Suprapubic skin (tissue), 4 donors: ENCODE measurements around the gene KIZ. TPM values are rescaled to one million over a fixed set of nuclear protein-coding genes. Genes with fewer than 3 reads are reported as not detected.

Experiments used
- DNase-seq, 2 donors: peaks; one replicate each; pipeline ENCODE4 v3.0.0-alpha.2; 2019; ENCODE audit warnings: low spot score in 2 of 2
- H3K27ac ChIP-seq: fragments of 200-600 bp; sonication (generic); one replicate; pipeline ENCODE4 v1.5.1; 2019
- H3K27me3 ChIP-seq: fragments of 200-600 bp; sonication (generic); one replicate; pipeline ENCODE4 v1.5.1; 2019
- H3K36me3 ChIP-seq: fragments of 200-600 bp; sonication (generic); one replicate; pipeline ENCODE4 v1.5.1; 2019
- H3K4me1 ChIP-seq: fragments of 200-600 bp; sonication (generic); one replicate; pipeline ENCODE4 v1.5.1; 2019
- H3K4me3 ChIP-seq: fragments of 200-600 bp; sonication (generic); one replicate; pipeline ENCODE4 v1.5.1; 2019; ENCODE audit warnings: mild to moderate bottlenecking
- H3K9me3 ChIP-seq: fragments of 200-600 bp; sonication (generic); one replicate; pipeline ENCODE4 v1.5.1; 2019
- CTCF ChIP-seq, 2 donors: fragments of 200-600 bp in 1 of 2; fragments of 450-650 bp in 1 of 2; sonication (generic) in 1 of 2; IDR thresholded peaks; one replicate each; pipeline ENCODE4 v1.5.1; 2016 to 2019; ENCODE audit warnings: antibody characterized with exemption in 2 of 2, mild to moderate bottlenecking in 1 of 2, moderate library complexity in 1 of 2
- EP300 ChIP-seq: sonication (generic); formaldehyde crosslinking; IDR thresholded peaks from one replicate; pipeline ENCODE4 v1.6.1; 2017; ENCODE audit warnings: antibody characterized with exemption
- POLR2A ChIP-seq, 2 donors: fragments of 450-650 bp; IDR thresholded peaks; one replicate each; pipeline ENCODE4 v1.6.1; 2017; ENCODE audit warnings: antibody characterized with exemption in 2 of 2, mild to moderate bottlenecking in 2 of 2, moderate library complexity in 2 of 2
- POLR2AphosphoS5 ChIP-seq, 3 donors: sonication (generic); formaldehyde crosslinking; IDR thresholded peaks; one replicate each; pipeline ENCODE4 v1.6.1; 2017; ENCODE audit warnings: antibody characterized with exemption in 3 of 3
- WGBS: methylation state at CpG from one replicate; pipeline ENCODE4 v1.1.5; 2018; 5-methylcytosine and 5-hydroxymethylcytosine counted together
- total RNA-seq, 4 donors: library from RNA; depleted of rRNA; stranded (reverse); fragments of >200 nt; gene quantifications; one replicate each; pipeline ENCODE4 v1.1.0, GENCODE V29; 2016

The KIZ gene
- total RNA-seq, 4 donors from 2014 or later = 14.7 to 43.0 (median 34.0) TPM

GRCh38 chr20:21101932-21102575 lies 23.8 kb upstream of the KIZ start:
- Histone ChIP-seq H3K9me3 (no peaks in the 10 kb centered on the region), H3K36me3 (no peaks in the 10 kb centered on the region), H3K27me3 (peaks cover 82% of the 10 kb centered on the region), H3K27ac (no peak overlapping the region), H3K4me1 (peaks cover 59% of the 10 kb centered on the region), H3K4me3 (peak overlapping the region; percentile 48)
- 7% methylated on average over 19 of the region's 35 CpGs for WGBS
- no peak for TF ChIP-seq POLR2AphosphoS5 (IDR thresholded peaks at IDR 0.05)
- no peak for TF ChIP-seq EP300
- TF ChIP-seq POLR2A (IDR thresholded peaks at IDR 0.05) = no peak
- no peak for TF ChIP-seq CTCF (IDR thresholded peaks at IDR 0.05)
- no peak for DNase-seq

- Histone ChIP-seq H3K36me3 (no peaks in the 10 kb centered on the region), H3K27me3 (peaks cover 86% of the 10 kb centered on the region), H3K9me3 (no peaks in the 10 kb centered on the region), H3K4me1 (peaks cover 59% of the 10 kb centered on the region), H3K27ac (no peak overlapping the region), H3K4me3 (peak overlapping the region; percentile 48)
- peak in 1 of 2 donors; percentile 76 for DNase-seq
- 3% methylated on average over 11 of the region's 38 CpGs for WGBS
- TF ChIP-seq POLR2AphosphoS5 (IDR thresholded peaks at IDR 0.05) (no peak), CTCF (IDR thresholded peaks at IDR 0.05) (no peak), EP300 (no peak), POLR2A (IDR thresholded peaks at IDR 0.05) (no peak)
Measured at GRCh38 chr20:21102603-21103311, 23.1 kb upstream of the KIZ start.

GRCh38 chr20:21103582-21104465 lies 22.1 kb upstream of the KIZ start:
- Histone ChIP-seq H3K4me1 (peaks cover 59% of the 10 kb centered on the region), H3K4me3 (no peak overlapping the region)

GRCh38 chr20:21104466-21104761 lies 21.5 kb upstream of the KIZ start:
- no peaks in the 10 kb centered on the region for H3K9me3 ChIP-seq
- WGBS = 33% methylated on average over 5 of the region's 5 CpGs
- no peak overlapping the region for H3K4me3 ChIP-seq
- no peak for TF ChIP-seq CTCF (IDR thresholded peaks at IDR 0.05)
- no peak for TF ChIP-seq POLR2A (IDR thresholded peaks at IDR 0.05)
- no peak for TF ChIP-seq POLR2AphosphoS5 (IDR thresholded peaks at IDR 0.05)
- TF ChIP-seq EP300 = no peak
- no peaks in the 10 kb centered on the region for H3K36me3 ChIP-seq
- peaks cover 95% of the 10 kb centered on the region for H3K27me3 ChIP-seq
- DNase-seq = no peak
- H3K4me1 ChIP-seq = peaks cover 59% of the 10 kb centered on the region
- H3K27ac ChIP-seq = no peak overlapping the region

More at GRCh38 chr20:21103582-21104465, 22.1 kb upstream of the KIZ start:
- Histone ChIP-seq H3K36me3 (no peaks in the 10 kb centered on the region), H3K27ac (no peak overlapping the region), H3K9me3 (no peaks in the 10 kb centered on the region), H3K27me3 (peaks cover 91% of the 10 kb centered on the region)
- TF ChIP-seq POLR2AphosphoS5 (IDR thresholded peaks at IDR 0.05) (no peak), CTCF (IDR thresholded peaks at IDR 0.05) (no peak), EP300 (no peak), POLR2A (IDR thresholded peaks at IDR 0.05) (no peak)
- DNase-seq = no peak
- 37% methylated on average over 32 of the region's 32 CpGs for WGBS

GRCh38 chr20:21104921-21105320 lies 21.0 kb upstream of the KIZ start:
- 15% methylated on average over 15 of the region's 16 CpGs for WGBS
- H3K9me3 ChIP-seq = no peaks in the 10 kb centered on the region
- TF ChIP-seq POLR2AphosphoS5 (IDR thresholded peaks at IDR 0.05) (no peak), POLR2A (IDR thresholded peaks at IDR 0.05) (no peak), EP300 (no peak), CTCF (IDR thresholded peaks at IDR 0.05) (no peak)
- peak overlapping the region; percentile 30 for H3K4me3 ChIP-seq
- H3K27ac ChIP-seq = no peak overlapping the region
- peaks cover 54% of the 10 kb centered on the region for H3K4me1 ChIP-seq
- peaks cover 90% of the 10 kb centered on the region for H3K27me3 ChIP-seq
- H3K36me3 ChIP-seq = no peaks in the 10 kb centered on the region
- DNase-seq = no peak
